ENCODE data around the gene SORCS2. TPM values are rescaled to one million over a fixed set of nuclear protein-coding genes. Genes with fewer than 3 reads are reported as not detected.

The SORCS2 gene
- total and polyA plus RNA-seq, 2 experiments from 2014 or later = 0.38 to 1.4 TPM

DNA sequence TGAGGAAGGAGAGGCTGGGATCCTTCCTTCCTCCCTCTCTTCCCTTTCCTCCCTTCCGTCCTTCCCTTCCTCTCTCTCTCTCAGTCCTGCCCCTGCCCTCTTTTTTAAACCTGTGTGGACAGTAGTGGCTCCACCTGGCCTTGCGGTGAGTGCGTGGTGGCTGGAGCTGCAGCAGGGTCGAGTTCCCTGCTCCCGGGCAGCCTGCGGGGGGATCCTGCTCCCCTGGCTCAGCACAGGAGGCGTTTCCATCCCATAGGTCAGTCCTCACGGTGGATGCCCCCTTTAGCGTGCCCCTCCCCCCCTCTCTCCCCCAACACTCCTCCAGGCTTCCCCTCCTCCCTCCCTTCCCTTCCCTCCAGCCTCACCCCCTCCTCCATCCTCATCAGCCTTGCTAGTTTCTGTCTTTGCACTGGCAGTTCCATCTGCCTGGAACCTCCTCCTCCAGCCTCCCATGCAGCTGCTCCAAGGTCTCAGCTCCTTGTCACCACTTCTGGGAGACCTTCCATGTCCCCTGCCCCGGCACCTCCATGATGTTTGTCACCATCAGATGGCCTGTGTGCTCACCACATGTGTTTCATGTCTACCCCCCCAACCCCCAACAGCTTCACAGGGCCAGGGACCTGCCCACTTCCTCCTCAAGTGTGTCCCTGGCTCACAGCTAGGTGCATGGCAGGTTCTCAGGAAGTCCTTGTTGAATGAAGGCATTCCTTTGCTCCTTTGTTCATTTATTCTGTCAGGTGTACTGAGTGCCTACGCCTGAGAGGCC, 174.0 kb downstream of the SORCS2 start:
- WGBS, 2 experiments (ENCODE audit: low coverage in 1 of 2, low lambda C conversion rate in 2 of 2, missing lambda C conversion rate in 2 of 2) = 42 to 44% methylated on average over 6 to 11 of the region's 11 CpGs
- Histone ChIP-seq H3K9me3 (ENCODE audit: low read depth) (no peaks in the 10 kb centered on the region), H3K27ac (no peak overlapping the region), H3K9me2 (ENCODE audit: insufficient read depth) (no peaks in the 10 kb centered on the region), H3K4me2 (ENCODE audit: unreplicated experiment) (no peak overlapping the region), H3K4me1 (ENCODE audit: insufficient read depth) (no peaks in the 10 kb centered on the region), H3K9ac (no peak overlapping the region), H3K4me3 (no peak overlapping the region), H3F3A (ENCODE audit: insufficient read depth) (no peaks in the 10 kb centered on the region), H2AFZ (no peak overlapping the region), H3K79me2 (ENCODE audit: insufficient read depth) (no peaks in the 10 kb centered on the region), H3K36me3 (ENCODE audit: low read depth) (no peaks in the 10 kb centered on the region), H3K27me3 (replicated peaks; ENCODE audit: insufficient read depth) (peaks cover 36% of the 10 kb centered on the region), H4K20me1 (ENCODE audit: insufficient read depth) (no peaks in the 10 kb centered on the region)
- no peak for TF ChIP-seq EZH2phosphoT487 (IDR thresholded peaks at IDR 0.05; ENCODE audit: insufficient read depth, low read depth)
- no peak for TF ChIP-seq EZH2 (IDR thresholded peaks at IDR 0.05; ENCODE audit: insufficient read depth, poor library complexity, severe bottlenecking)
- DNase-seq = no peak
- in situ Hi-C loops (cut with MboI) = no loop called here

DNA sequence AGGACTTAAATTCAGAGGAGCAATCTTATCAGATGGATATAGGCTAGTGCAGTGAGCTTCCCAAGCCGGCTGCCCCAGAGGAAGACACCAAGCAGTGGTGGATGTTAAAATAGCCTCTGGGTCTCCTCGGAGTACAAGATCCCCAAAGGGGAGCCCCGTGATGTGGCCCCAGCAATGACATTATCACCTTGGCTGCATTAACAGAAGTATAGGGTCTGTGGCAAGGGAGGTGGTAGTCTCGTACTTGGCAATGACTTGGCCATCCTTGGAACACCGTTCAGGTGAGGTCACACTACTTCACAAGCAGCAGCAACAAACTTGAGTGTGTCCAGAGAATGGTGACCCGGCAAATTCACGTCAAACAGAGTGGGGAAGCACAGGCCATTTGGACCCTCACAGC, 174.6 kb downstream of the SORCS2 start:
- WGBS, 2 experiments (ENCODE audit: low coverage in 1 of 2, low lambda C conversion rate in 2 of 2, missing lambda C conversion rate in 2 of 2) = 56 to 64% methylated on average over 7 of the region's 7 CpGs
- Histone ChIP-seq H3K36me3 (ENCODE audit: low read depth) (no peaks in the 10 kb centered on the region), H4K20me1 (ENCODE audit: insufficient read depth) (no peaks in the 10 kb centered on the region), H3K9me3 (ENCODE audit: low read depth) (no peaks in the 10 kb centered on the region), H3K27ac (no peak overlapping the region), H3K79me2 (ENCODE audit: insufficient read depth) (no peaks in the 10 kb centered on the region), H2AFZ (no peak overlapping the region), H3F3A (ENCODE audit: insufficient read depth) (no peaks in the 10 kb centered on the region), H3K9ac (no peak overlapping the region), H3K27me3 (replicated peaks; ENCODE audit: insufficient read depth) (peaks cover 36% of the 10 kb centered on the region), H3K4me3 (no peak overlapping the region), H3K9me2 (ENCODE audit: insufficient read depth) (no peaks in the 10 kb centered on the region), H3K4me2 (ENCODE audit: unreplicated experiment) (no peak overlapping the region), H3K4me1 (ENCODE audit: insufficient read depth) (no peaks in the 10 kb centered on the region)
- no peak for DNase-seq
- in situ Hi-C loops (cut with MboI) = no loop called here
- no peak for TF ChIP-seq EZH2phosphoT487 (IDR thresholded peaks at IDR 0.05; ENCODE audit: insufficient read depth, low read depth)
- TF ChIP-seq EZH2 (IDR thresholded peaks at IDR 0.05; ENCODE audit: insufficient read depth, poor library complexity, severe bottlenecking) = no peak

DNA sequence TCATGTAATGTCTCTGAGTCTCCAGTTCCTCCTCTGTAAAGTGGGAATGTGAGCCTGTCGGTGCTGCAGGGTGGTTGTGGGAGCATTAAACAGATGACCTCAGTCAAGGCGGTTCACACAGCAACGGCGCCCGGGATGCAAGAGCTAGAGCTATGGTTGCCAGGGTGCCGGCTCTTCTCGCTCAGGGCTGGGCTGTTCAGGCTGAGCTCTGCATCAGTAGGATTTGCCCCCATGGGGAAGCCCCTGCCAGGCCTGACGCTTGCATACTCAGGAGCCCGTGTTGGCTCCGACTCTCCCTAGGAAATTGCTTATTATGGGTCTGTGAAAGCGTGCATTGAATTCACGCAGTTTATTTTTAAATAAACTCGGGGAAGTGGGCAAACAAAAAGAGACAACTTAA, 175.1 kb downstream of the SORCS2 start:
- no peaks in the 10 kb centered on the region for H4K20me1 ChIP-seq (ENCODE audit: insufficient read depth)
- DNase-seq = no peak
- H3K27me3 ChIP-seq (replicated peaks; ENCODE audit: insufficient read depth) = peaks cover 36% of the 10 kb centered on the region
- no peaks in the 10 kb centered on the region for H3F3A ChIP-seq (ENCODE audit: insufficient read depth)
- no peak overlapping the region for H3K27ac ChIP-seq
- H3K9me2 ChIP-seq (ENCODE audit: insufficient read depth) = no peaks in the 10 kb centered on the region
- in situ Hi-C loops (cut with MboI) = no loop called here
- WGBS, 2 experiments (ENCODE audit: low coverage in 1 of 2, low lambda C conversion rate in 2 of 2, missing lambda C conversion rate in 2 of 2) = 76 to 83% methylated on average over 13 of the region's 13 CpGs
- no peaks in the 10 kb centered on the region for H3K36me3 ChIP-seq (ENCODE audit: low read depth)
- no peak overlapping the region for H2AFZ ChIP-seq
- H3K4me1 ChIP-seq (ENCODE audit: insufficient read depth) = no peaks in the 10 kb centered on the region
- H3K4me3 ChIP-seq = no peak overlapping the region
- no peak for TF ChIP-seq EZH2 (IDR thresholded peaks at IDR 0.05; ENCODE audit: insufficient read depth, poor library complexity, severe bottlenecking)
- no peak for TF ChIP-seq EZH2phosphoT487 (IDR thresholded peaks at IDR 0.05; ENCODE audit: insufficient read depth, low read depth)
- H3K9me3 ChIP-seq (ENCODE audit: low read depth) = no peaks in the 10 kb centered on the region
- no peak overlapping the region for H3K4me2 ChIP-seq (ENCODE audit: unreplicated experiment)
- no peaks in the 10 kb centered on the region for H3K79me2 ChIP-seq (ENCODE audit: insufficient read depth)
- H3K9ac ChIP-seq = no peak overlapping the region

DNA sequence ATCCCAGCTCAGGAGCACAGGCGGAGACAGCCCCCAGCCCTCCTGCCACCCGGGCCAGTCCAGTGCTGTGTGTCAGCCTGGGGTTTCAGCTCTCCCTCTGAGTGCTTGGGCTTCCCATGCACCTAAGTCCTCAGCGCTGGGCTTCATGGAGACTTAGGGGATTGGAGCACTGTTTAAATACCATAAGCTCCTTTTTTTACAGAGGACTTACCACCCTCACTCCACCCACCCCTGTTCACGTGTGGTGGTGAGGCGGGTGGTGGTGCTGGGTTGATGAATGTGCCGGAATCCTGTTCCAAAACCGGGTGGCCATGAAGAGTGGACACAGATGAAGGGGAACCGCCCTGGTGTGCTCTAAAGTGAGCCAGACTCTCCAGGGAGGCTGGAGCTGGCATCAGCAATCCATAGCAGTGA, 175.5 kb downstream of the SORCS2 start:
- no peak overlapping the region for H3K4me2 ChIP-seq (ENCODE audit: unreplicated experiment)
- no peaks in the 10 kb centered on the region for H3K79me2 ChIP-seq (ENCODE audit: insufficient read depth)
- in situ Hi-C loops (cut with MboI) = no loop called here
- 48 to 49% methylated on average over 8 of the region's 8 CpGs for WGBS, 2 experiments (ENCODE audit: low coverage in 1 of 2, low lambda C conversion rate in 2 of 2, missing lambda C conversion rate in 2 of 2)
- H3K9me3 ChIP-seq (ENCODE audit: low read depth) = no peaks in the 10 kb centered on the region
- H4K20me1 ChIP-seq (ENCODE audit: insufficient read depth) = no peaks in the 10 kb centered on the region
- no peak overlapping the region for H3K9ac ChIP-seq
- no peak for DNase-seq
- H2AFZ ChIP-seq = no peak overlapping the region
- H3K9me2 ChIP-seq (ENCODE audit: insufficient read depth) = no peaks in the 10 kb centered on the region
- TF ChIP-seq EZH2phosphoT487 (IDR thresholded peaks at IDR 0.05; ENCODE audit: insufficient read depth, low read depth) = no peak
- no peak for TF ChIP-seq EZH2 (IDR thresholded peaks at IDR 0.05; ENCODE audit: insufficient read depth, poor library complexity, severe bottlenecking)
- peaks cover 36% of the 10 kb centered on the region for H3K27me3 ChIP-seq (replicated peaks; ENCODE audit: insufficient read depth)
- H3K4me3 ChIP-seq = no peak overlapping the region
- no peaks in the 10 kb centered on the region for H3F3A ChIP-seq (ENCODE audit: insufficient read depth)
- no peaks in the 10 kb centered on the region for H3K4me1 ChIP-seq (ENCODE audit: insufficient read depth)
- H3K36me3 ChIP-seq (ENCODE audit: low read depth) = no peaks in the 10 kb centered on the region
- H3K27ac ChIP-seq = no peak overlapping the region

Measured in GM23248 (cell line).